Gastroesophageal sphincter (tissue), 3 donors: ENCODE results near the gene RHEX.

ENCODE experiments used
- CTCF ChIP-seq, 4 experiments: fragments of 200-600 bp in 2 of 4; fragments of 450-650 bp in 2 of 4; sonication (generic) in 1 of 4; IDR thresholded peaks; one replicate each; pipeline ENCODE4 v1.5.1; 2017 to 2019; ENCODE audit warnings: antibody characterized with exemption in 4 of 4, mild to moderate bottlenecking in 2 of 4, moderate library complexity in 2 of 4
- POLR2A ChIP-seq, 2 donors: fragments of 450-650 bp; IDR thresholded peaks; one replicate each; pipeline ENCODE4 v1.6.1; 2017; ENCODE audit warnings: antibody characterized with exemption in 2 of 2, mild to moderate bottlenecking in 2 of 2, moderate library complexity in 1 of 2

- no peak for TF ChIP-seq CTCF (IDR thresholded peaks at IDR 0.05)
- TF ChIP-seq POLR2A (IDR thresholded peaks at IDR 0.05): no peak
Observed at GRCh38 chr1:206110820-206111219, 57.8 kb downstream of the RHEX start.
